HG03457 (cell line): Measurements from ENCODE around the gene TIGAR.

Experiments
- ATAC-seq: cut with Tn5 transposase; IDR thresholded peaks from one replicate; pipeline ENCODE4 v1.9.1; 2021; ENCODE audit warnings: moderate number of reproducible peaks; ENCODE audit not compliant: unreplicated experiment

TIGAR gene

GRCh38 chr12:4302881-4303280, 18.1 kb upstream of the TIGAR start:
- no peak for ATAC-seq

GRCh38 chr12:4303750-4304149, 17.3 kb upstream of the TIGAR start:
- no peak for ATAC-seq

GRCh38 chr12:4307593-4308333, 13.2 kb upstream of the TIGAR start:
- ATAC-seq, result no peak

- no peak for ATAC-seq
Observed at GRCh38 chr12:4308334-4308950, 12.6 kb upstream of the TIGAR start.

GRCh38 chr12:4311776-4312175, 9.2 kb upstream of the TIGAR start:
- no peak for ATAC-seq

GRCh38 chr12:4312251-4312650, 8.8 kb upstream of the TIGAR start:
- ATAC-seq, result no peak

- ATAC-seq, result peak; percentile 27
Observed at GRCh38 chr12:4320497-4320852, 538 bp upstream of the TIGAR start.

GRCh38 chr12:4322726-4323125, 1.7 kb downstream of the TIGAR start:
- ATAC-seq, result no peak

GRCh38 chr12:4323396-4323795, 2.4 kb downstream of the TIGAR start:
- no peak for ATAC-seq

GRCh38 chr12:4324366-4324765, 3.4 kb downstream of the TIGAR start:
- ATAC-seq, result no peak

GRCh38 chr12:4325966-4326365, 5.0 kb downstream of the TIGAR start:
- no peak for ATAC-seq

- no peak for ATAC-seq
Observed at GRCh38 chr12:4327293-4327692, 6.3 kb downstream of the TIGAR start.

GRCh38 chr12:4330203-4330602, 9.2 kb downstream of the TIGAR start:
- ATAC-seq, result no peak

- no peak for ATAC-seq
Observed at GRCh38 chr12:4331221-4331620, 10.2 kb downstream of the TIGAR start.

- no peak for ATAC-seq
Observed at GRCh38 chr12:4331842-4332241, 10.8 kb downstream of the TIGAR start.

GRCh38 chr12:4346931-4347330, 25.9 kb downstream of the TIGAR start:
- ATAC-seq, result no peak

GRCh38 chr12:4353785-4354208, 32.8 kb downstream of the TIGAR start:
- ATAC-seq, result no peak

- ATAC-seq, result no peak
Observed at GRCh38 chr12:4355156-4356040, 34.4 kb downstream of the TIGAR start.

- ATAC-seq, result no peak
Observed at GRCh38 chr12:4356041-4356327, 35.0 kb downstream of the TIGAR start.

- ATAC-seq, result no peak
Observed at GRCh38 chr12:4366090-4366489, 45.1 kb downstream of the TIGAR start.

GRCh38 chr12:4369548-4369947, 48.5 kb downstream of the TIGAR start:
- no peak for ATAC-seq

- no peak for ATAC-seq
Observed at GRCh38 chr12:4370265-4370664, 49.3 kb downstream of the TIGAR start.
